HG03565 (cell line): Measurements from ENCODE around the gene IFNL3.
"Not testable (repeated sequence)": the region's sequence is repeated elsewhere in the genome, so short reads cannot be mapped to it uniquely, and the experiment has no call there.

Source experiments
- ATAC-seq: cut with Tn5 transposase; IDR thresholded peaks from one replicate; pipeline ENCODE4 v1.9.1; 2021; ENCODE audit warnings: mild to moderate bottlenecking, moderate library complexity; ENCODE audit not compliant: unreplicated experiment

IFNL3 gene

GRCh38 chr19:39218230-39219007 is 26.4 kb downstream of the IFNL3 start:
- no peak for ATAC-seq

GRCh38 chr19:39217094-39217493 is 27.7 kb downstream of the IFNL3 start:
- ATAC-seq = no peak

DNA sequence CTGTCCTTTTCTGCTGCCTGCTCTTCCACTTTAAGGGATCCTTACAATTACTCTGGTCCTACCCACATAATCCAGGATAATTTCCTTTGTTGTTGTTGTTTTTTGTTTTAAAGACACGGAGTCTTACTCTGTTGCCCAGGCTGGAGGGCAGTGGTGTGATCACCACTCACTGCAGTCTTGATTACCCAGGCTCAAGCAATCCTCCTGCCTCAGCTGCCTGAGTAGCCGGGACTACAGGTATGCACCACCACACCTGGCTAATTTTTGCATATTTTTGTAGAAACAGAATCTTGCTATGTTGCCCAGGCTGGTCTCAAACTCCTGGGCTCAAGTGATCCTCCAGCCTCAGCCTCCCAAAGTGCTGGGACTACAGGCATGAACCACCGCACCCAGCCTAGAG is 29.5 kb downstream of the IFNL3 start:
- not testable (repeated sequence) for ATAC-seq

DNA sequence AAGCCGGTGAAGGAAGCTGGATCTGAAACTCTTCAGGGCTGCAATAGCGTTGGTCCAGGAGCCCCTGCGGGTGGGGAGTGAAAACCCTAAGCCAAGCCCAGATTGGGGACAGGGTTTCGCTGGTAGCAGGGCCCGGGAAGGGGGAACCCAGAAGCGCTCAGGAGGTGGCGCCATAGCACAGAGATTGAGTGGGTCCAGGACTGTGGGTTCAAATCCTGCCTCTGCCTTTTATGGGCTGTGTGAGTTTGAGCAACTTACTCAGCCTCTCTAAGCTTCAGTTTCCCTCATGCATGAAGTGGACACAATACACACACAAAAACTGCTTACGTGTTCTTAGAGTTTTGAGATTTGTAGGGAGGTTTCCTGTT is 32.4 kb downstream of the IFNL3 start:
- ATAC-seq = no peak

DNA sequence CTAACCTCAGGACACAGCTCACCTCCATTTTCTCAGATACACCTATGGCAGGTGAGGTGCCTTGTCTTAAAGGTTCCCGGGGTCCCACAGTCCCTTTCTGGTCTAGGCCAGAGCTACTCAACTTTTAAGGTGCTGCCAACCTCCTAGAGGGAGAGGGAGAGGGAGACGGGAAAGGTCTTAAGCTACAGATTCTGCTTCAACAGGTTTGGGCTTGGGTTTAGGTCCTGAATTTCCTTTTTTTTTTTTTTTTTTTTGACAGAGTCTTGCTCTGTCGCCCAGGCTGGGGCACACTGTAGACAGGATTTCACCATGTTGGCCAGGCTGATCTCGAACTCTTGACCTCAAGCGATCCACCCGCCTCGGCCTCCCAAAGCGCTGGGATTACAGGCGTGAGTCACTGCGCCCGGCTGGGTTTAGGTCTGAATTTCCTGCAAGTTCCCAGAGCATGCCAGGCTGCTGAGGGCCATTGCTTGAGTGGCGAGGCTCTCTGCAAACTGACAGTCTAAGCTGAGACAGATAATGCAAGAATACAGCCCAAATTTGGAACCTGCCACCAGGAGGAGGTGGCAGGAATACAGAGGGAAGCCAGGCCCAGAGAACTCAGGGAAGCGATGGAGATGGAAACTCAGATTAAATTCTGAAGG is 33.0 kb downstream of the IFNL3 start:
- ATAC-seq = no peak

DNA sequence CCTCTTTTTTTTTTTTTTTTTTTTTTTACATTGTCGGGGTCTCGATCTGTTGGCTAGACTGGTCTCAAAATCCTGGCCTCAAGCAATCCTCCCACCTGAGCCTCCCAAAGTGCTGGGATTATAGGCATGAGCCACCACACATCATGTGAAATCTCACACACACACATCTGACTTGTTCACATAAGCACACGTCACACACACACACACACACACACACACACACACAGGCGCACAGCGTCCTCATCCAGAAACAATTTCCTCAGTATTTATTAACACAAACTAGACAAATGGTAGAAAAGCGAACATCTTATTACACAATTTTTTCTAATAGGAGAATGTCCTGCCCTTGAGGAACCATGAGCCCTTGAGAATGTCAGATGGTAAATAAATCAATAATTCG is 35.6 kb downstream of the IFNL3 start:
- ATAC-seq = no peak

DNA sequence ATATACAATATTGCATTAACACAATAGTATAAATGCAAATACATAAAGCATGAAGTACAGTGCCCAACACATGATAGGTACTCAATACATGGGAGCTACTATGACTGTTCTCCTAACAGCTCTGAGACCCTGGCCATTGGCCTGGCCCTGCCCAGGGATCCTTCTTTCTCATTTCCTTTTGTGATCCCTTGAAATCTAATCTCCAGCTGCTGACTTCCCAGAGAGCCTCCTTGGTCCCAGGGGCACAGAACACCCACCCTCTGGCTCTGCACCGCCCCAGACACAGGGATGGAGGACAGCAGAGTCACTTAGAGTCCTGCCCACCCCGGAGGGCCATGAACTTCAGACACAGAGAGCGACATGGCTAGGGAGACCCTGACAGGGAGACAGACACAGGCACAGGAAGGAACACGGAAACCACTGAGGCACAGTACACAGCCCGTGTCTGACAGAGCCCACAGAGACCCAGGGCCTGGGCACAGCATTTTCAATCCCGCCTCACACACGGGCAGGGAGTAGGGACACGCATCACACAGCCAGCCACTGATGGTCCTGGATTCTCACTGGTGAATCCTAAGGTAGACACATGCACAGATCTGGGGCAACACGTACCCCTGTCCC is 36.5 kb downstream of the IFNL3 start:
- no peak for ATAC-seq

DNA sequence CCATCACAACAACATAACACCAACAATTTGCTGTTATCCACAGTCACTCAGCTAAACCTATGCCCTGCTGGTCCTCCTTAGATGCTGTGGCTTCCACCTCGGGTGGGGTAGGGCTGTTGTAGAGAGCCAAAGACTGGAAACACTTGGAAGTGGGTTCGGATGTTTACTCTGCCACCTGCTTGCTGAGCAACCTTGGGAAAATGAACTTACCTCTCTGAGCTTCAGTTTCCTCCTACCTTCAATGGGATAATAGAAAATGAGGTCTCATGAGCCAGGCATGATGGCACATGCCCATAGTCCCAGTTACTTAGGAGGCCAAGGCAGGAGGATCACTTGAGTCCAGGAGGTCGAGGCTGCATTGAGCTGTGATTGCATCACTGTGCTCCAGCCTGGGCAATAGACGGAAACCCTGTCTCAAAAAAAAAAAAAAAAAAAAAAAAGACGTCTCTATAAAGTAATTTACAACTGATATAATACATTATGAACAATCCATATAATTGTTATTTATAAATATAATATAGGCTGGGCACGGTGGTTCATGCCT is 37.4 kb downstream of the IFNL3 start:
- no peak for ATAC-seq

DNA sequence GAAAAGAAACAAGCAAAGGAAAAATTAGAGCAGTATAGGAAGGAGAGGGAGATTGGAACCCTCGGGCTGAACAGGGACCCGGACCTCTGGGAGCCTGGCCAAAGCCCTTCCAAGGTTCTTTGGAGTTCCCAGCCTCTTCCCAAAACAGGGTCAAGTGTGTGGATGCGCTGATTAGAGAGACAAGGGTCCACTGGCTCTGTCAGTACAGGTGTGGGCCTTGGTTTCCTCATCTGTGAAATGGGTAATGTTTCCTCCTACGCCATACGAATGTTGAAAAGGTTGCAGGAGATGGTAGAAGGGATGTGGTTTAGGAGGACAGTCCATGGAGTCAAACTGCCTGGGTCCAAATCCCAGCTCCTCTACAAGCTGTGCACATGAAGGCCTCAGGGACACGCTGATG is 38.7 kb downstream of the IFNL3 start:
- ATAC-seq = no peak

DNA sequence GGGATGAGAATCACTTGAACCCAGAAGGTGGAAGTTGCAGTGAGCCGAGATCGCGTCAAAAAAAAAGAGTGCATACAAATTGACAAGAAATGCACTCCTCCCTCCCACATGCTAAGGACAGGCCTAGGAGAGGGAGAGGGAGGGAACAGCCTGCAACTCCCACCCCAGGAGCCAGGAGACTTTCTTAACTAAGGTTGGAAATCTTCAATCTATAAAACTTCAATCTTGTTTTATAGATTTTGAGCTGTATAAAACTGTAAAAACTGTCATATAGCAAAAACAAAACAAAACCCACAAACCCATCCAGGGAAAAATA is 39.4 kb downstream of the IFNL3 start:
- ATAC-seq = no peak

- ATAC-seq = no peak
Observed at GRCh38 chr19:39203372-39204341, 41.1 kb downstream of the IFNL3 start, which contains the start of gene SYCN. Gene SYCN, minus strand, starts transcription at chr19:39204263. Its CDS starts 9 bp downstream, at chr19:39204254.

DNA sequence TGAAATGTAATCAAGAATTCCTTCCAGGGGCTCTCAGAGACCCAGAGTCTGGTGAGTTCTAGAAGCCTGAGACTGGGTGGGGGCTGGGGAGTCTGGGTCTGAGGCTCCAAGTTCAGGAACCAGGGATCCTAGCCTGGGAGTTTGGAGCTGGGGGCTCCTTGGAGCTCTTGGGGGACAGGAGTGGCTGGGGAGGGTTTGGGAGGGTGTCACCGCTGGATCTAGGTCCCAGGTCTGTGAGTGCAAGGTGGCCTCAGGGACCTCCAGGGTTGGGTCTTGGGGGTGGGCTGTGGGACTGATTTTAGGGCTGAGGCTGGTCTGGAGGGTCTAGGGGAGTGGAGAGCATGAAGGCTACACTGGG is 41.8 kb downstream of the IFNL3 start:
- no peak for ATAC-seq

- no peak for ATAC-seq
Observed at GRCh38 chr19:39200803-39201115, 44.0 kb downstream of the IFNL3 start.

GRCh38 chr19:39200066-39200802 is 44.6 kb downstream of the IFNL3 start:
- no peak for ATAC-seq

DNA sequence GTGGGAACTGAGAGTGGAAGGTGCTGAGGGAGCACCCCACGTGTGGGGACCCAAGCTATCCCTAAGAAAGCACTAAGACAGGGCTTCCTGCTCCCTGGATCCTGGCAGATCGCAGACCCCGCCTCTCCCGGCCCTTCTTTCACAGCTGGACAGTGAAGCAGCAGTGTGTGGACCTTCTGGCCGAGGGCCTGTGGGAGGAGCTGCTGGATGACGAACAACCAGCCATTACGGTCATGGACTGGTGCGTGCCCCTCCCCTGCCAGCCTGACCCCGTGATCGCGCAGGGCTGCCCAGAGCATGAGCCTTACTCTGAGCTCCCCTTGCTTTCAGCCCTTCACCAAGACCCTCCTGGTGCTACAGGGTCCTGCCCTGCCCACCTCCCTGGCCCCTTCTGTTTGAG is 45.8 kb downstream of the IFNL3 start:
- ATAC-seq = no peak

GRCh38 chr19:39197808-39198207 is 47.0 kb downstream of the IFNL3 start:
- no peak for ATAC-seq

GRCh38 chr19:39196860-39197562 is 47.8 kb downstream of the IFNL3 start, which contains the start of gene NCCRP1:
Gene NCCRP1, plus strand, starts transcription at chr19:39196964. Its CDS starts 19 bp downstream, at chr19:39196983.
- no peak for ATAC-seq

- no peak for ATAC-seq
Observed at GRCh38 chr19:39196320-39196719, 48.5 kb downstream of the IFNL3 start.

GRCh38 chr19:39195755-39196154 is 49.1 kb downstream of the IFNL3 start:
- no peak for ATAC-seq
